Naive B cell (primary cell): ENCODE results near the gene ABCC10. TPM values are rescaled to one million over a fixed set of nuclear protein-coding genes. Genes with fewer than 3 reads are reported as not detected.
"Not testable (repeated sequence)": the region's sequence is repeated elsewhere in the genome, so short reads cannot be mapped to it uniquely, and the experiment has no call there.

Source experiments
- ATAC-seq, 2 donors: fragments of 150-1000 bp; cut with Tn5 transposase; 2 replicates each; pipeline ENCODE4 v1.10.0; 2021; ENCODE audit warnings: low read depth in 2 of 2, mild to moderate bottlenecking in 2 of 2, moderate library complexity in 2 of 2
- DNase-seq: peaks from one replicate; pipeline ENCODE4 v3.0.0; 2022
- H3K27ac Mint-ChIP-seq, 6 donors: one replicate each; pipeline ENCODE4 v1.8.0; 2020 to 2022; ENCODE audit warnings: mild to moderate bottlenecking in 6 of 6, mixed read lengths in 6 of 6, moderate library complexity in 5 of 6, inconsistent platforms in 2 of 6
- H3K27me3 Mint-ChIP-seq, 3 donors: one replicate each; pipeline ENCODE4 v1.8.0; 2021 to 2022; ENCODE audit warnings: mixed read lengths in 3 of 3, mild to moderate bottlenecking in 1 of 3
- H3K36me3 Mint-ChIP-seq, 2 donors: one replicate each; pipeline ENCODE4 v1.8.0; 2020 to 2022; ENCODE audit warnings: mixed read lengths in 2 of 2, inconsistent platforms in 1 of 2, mild to moderate bottlenecking in 1 of 2
- H3K4me1 Mint-ChIP-seq, 3 donors: one replicate each; pipeline ENCODE4 v1.8.0; 2020 to 2022; ENCODE audit warnings: mixed read lengths in 3 of 3, inconsistent platforms in 1 of 3, mild to moderate bottlenecking in 1 of 3, moderate library complexity in 1 of 3
- H3K4me3 Mint-ChIP-seq, 8 donors: one replicate each; pipeline ENCODE4 v1.8.0; 2020 to 2022; ENCODE audit warnings: mild to moderate bottlenecking in 8 of 8, mixed read lengths in 8 of 8, moderate library complexity in 8 of 8, inconsistent platforms in 2 of 8
- H3K9me3 Mint-ChIP-seq, 7 donors: one replicate each; pipeline ENCODE4 v1.8.0; 2020 to 2022; ENCODE audit warnings: mixed read lengths in 7 of 7, mild to moderate bottlenecking in 5 of 7, inconsistent platforms in 2 of 7, moderate library complexity in 1 of 7
- polyA plus RNA-seq, 6 donors: library from polyadenylated mRNA; unstranded; fragments of 300-500 nt; fragmentation: Illumina TruSeq; gene quantifications; one replicate each; pipeline ENCODE4 v1.2.3, GENCODE V29; 2021; ENCODE audit warnings: low read depth in 6 of 6

ABCC10 gene
- polyA plus RNA-seq, 6 donors from 2014 or later: 9.0 to 21.0 (median 12.3) TPM

- Mint-ChIP-seq H3K4me3 (no peak overlapping the region), H3K27ac (no peak overlapping the region), H3K4me1 (peaks cover 0 to 3% (median 0%) of the 10 kb centered on the region in 3 donors), H3K27me3 (peaks cover 0 to 31% (median 15%) of the 10 kb centered on the region in 3 donors), H3K9me3 (peaks cover 0 to 10% (median 3%) of the 10 kb centered on the region in 7 donors), H3K36me3 (no peaks in the 10 kb centered on the region)
- DNase-seq (no peak), ATAC-seq (no peak)
Observed at GRCh38 chr6:43416935-43417334, 10.4 kb upstream of the ABCC10 start.

- peaks cover 0 to 5% (median 0%) of the 10 kb centered on the region in 7 donors for H3K9me3 Mint-ChIP-seq
- no peaks in the 10 kb centered on the region for H3K36me3 Mint-ChIP-seq
- no peak overlapping the region for H3K4me3 Mint-ChIP-seq
- H3K4me1 Mint-ChIP-seq: peaks cover 0 to 3% (median 0%) of the 10 kb centered on the region in 3 donors
- ATAC-seq: no peak
- H3K27ac Mint-ChIP-seq: no peak overlapping the region
- no peak for DNase-seq
- H3K27me3 Mint-ChIP-seq: peaks cover 0 to 15% (median 12%) of the 10 kb centered on the region in 3 donors
Observed at GRCh38 chr6:43420012-43420709, 7.2 kb upstream of the ABCC10 start.

- peaks cover 0 to 8% (median 5%) of the 10 kb centered on the region in 3 donors for H3K27me3 Mint-ChIP-seq
- H3K4me3 Mint-ChIP-seq: peak overlapping the region in 1 of 8 donors; percentile 15
- no peak overlapping the region for H3K27ac Mint-ChIP-seq
Observed at GRCh38 chr6:43421831-43422230, 5.5 kb upstream of the ABCC10 start.

GRCh38 chr6:43425083-43425482 lies 2.3 kb upstream of the ABCC10 start:
- H3K9me3 Mint-ChIP-seq, H3K27me3 Mint-ChIP-seq, H3K36me3 Mint-ChIP-seq, ATAC-seq, H3K4me3 Mint-ChIP-seq, DNase-seq: not testable (repeated sequence)
- peaks cover 16 to 24% (median 19%) of the 10 kb centered on the region in 3 donors for H3K4me1 Mint-ChIP-seq
- peak overlapping the region in 1 of 6 donors; percentile 42 for H3K27ac Mint-ChIP-seq

More at GRCh38 chr6:43421831-43422230, 5.5 kb upstream of the ABCC10 start:
- Mint-ChIP-seq H3K9me3 (peaks cover 0 to 5% (median 0%) of the 10 kb centered on the region in 7 donors), H3K36me3 (no peaks in the 10 kb centered on the region), H3K4me1 (peaks cover under 1 to 4% (median 3%) of the 10 kb centered on the region in 3 donors)
- no peak for ATAC-seq
- DNase-seq: no peak

- no peaks in the 10 kb centered on the region for H3K27me3 Mint-ChIP-seq
- peaks cover 0 to 3% of the 10 kb centered on the region in 2 donors for H3K36me3 Mint-ChIP-seq
- peak overlapping the region; percentile 95 to 99 (median 98) for H3K4me3 Mint-ChIP-seq
- ATAC-seq (no peak), DNase-seq (no peak)
- H3K27ac Mint-ChIP-seq: peak overlapping the region; percentile 91 to 99 (median 98)
- peaks cover 16 to 24% (median 24%) of the 10 kb centered on the region in 3 donors for H3K4me1 Mint-ChIP-seq
- no peaks in the 10 kb centered on the region for H3K9me3 Mint-ChIP-seq
Observed at GRCh38 chr6:43426928-43427405, 374 bp upstream of the ABCC10 start.

GRCh38 chr6:43428112-43428570 lies 800 bp downstream of the ABCC10 start:
- Mint-ChIP-seq H3K27me3 (no peaks in the 10 kb centered on the region), H3K4me3 (peak overlapping the region; percentile 95 to 99 (median 98)), H3K27ac (peak overlapping the region in 5 of 6 donors; percentile 84 to 99 (median 98)), H3K36me3 (peaks cover 0 to 3% of the 10 kb centered on the region in 2 donors), H3K4me1 (peaks cover 16 to 28% (median 24%) of the 10 kb centered on the region in 3 donors), H3K9me3 (no peaks in the 10 kb centered on the region)
- ATAC-seq: no peak
- DNase-seq: no peak

GRCh38 chr6:43428874-43429273 lies 1.5 kb downstream of the ABCC10 start:
- Mint-ChIP-seq H3K4me1 (peaks cover 16 to 30% (median 24%) of the 10 kb centered on the region in 3 donors), H3K27me3 (no peaks in the 10 kb centered on the region), H3K9me3 (no peaks in the 10 kb centered on the region), H3K36me3 (peaks cover 0 to 3% of the 10 kb centered on the region in 2 donors), H3K27ac (peak overlapping the region in 3 of 6 donors; percentile 1 to 98 (median 84)), H3K4me3 (peak overlapping the region in 7 of 8 donors; percentile 95 to 99 (median 97))
- DNase-seq (no peak), ATAC-seq (no peak)

GRCh38 chr6:43432009-43432945 lies 4.9 kb downstream of the ABCC10 start:
- no peaks in the 10 kb centered on the region for H3K9me3 Mint-ChIP-seq
- H3K4me1 Mint-ChIP-seq: peaks cover 12 to 29% (median 16%) of the 10 kb centered on the region in 3 donors
- no peak for DNase-seq
- H3K27ac Mint-ChIP-seq: peak overlapping the region in 3 of 6 donors; percentile 6 to 81 (median 28)
- no peaks in the 10 kb centered on the region for H3K27me3 Mint-ChIP-seq
- peak overlapping the region in 1 of 8 donors; percentile 35 for H3K4me3 Mint-ChIP-seq
- peaks cover 0 to 3% of the 10 kb centered on the region in 2 donors for H3K36me3 Mint-ChIP-seq
- ATAC-seq: no peak

GRCh38 chr6:43433148-43433547 lies 5.8 kb downstream of the ABCC10 start:
- no peak for ATAC-seq
- peaks cover 11 to 25% (median 12%) of the 10 kb centered on the region in 3 donors for H3K4me1 Mint-ChIP-seq
- DNase-seq: no peak
- H3K27me3 Mint-ChIP-seq: no peaks in the 10 kb centered on the region
- H3K27ac Mint-ChIP-seq: no peak overlapping the region
- H3K36me3 Mint-ChIP-seq: peaks cover 0 to 3% of the 10 kb centered on the region in 2 donors
- no peaks in the 10 kb centered on the region for H3K9me3 Mint-ChIP-seq
- H3K4me3 Mint-ChIP-seq: no peak overlapping the region

- Mint-ChIP-seq H3K36me3 (peaks cover 0 to 3% of the 10 kb centered on the region in 2 donors), H3K27ac (peak overlapping the region in 2 of 6 donors; percentile 29 to 44), H3K4me3 (no peak overlapping the region), H3K27me3 (no peaks in the 10 kb centered on the region), H3K4me1 (peaks cover 0 to 15% (median 2%) of the 10 kb centered on the region in 3 donors), H3K9me3 (no peaks in the 10 kb centered on the region)
- ATAC-seq: no peak
- no peak for DNase-seq
Observed at GRCh38 chr6:43434001-43434840, 6.9 kb downstream of the ABCC10 start.

GRCh38 chr6:43434943-43435342 lies 7.6 kb downstream of the ABCC10 start:
- ATAC-seq: no peak
- Mint-ChIP-seq H3K36me3 (peaks cover 0 to 3% of the 10 kb centered on the region in 2 donors), H3K9me3 (no peaks in the 10 kb centered on the region), H3K4me1 (peaks cover 0 to 15% (median 0%) of the 10 kb centered on the region in 3 donors), H3K4me3 (no peak overlapping the region), H3K27ac (no peak overlapping the region), H3K27me3 (no peaks in the 10 kb centered on the region)
- DNase-seq: no peak

- Mint-ChIP-seq H3K4me1 (peaks cover 0 to 15% (median 0%) of the 10 kb centered on the region in 3 donors), H3K36me3 (peaks cover 0 to 3% of the 10 kb centered on the region in 2 donors), H3K27me3 (no peaks in the 10 kb centered on the region), H3K27ac (peak overlapping the region in 2 of 6 donors; percentile 76), H3K4me3 (no peak overlapping the region), H3K9me3 (no peaks in the 10 kb centered on the region)
- no peak for ATAC-seq
- no peak for DNase-seq
Observed at GRCh38 chr6:43435682-43436437, 8.5 kb downstream of the ABCC10 start.
